Left ventricle myocardium inferior (tissue), 1 donor: ENCODE data around the gene TMEM200C. TPM values are rescaled to one million over a fixed set of nuclear protein-coding genes. Genes with fewer than 3 reads are reported as not detected.

Source experiments
- DNase-seq: peaks from one replicate; pipeline ENCODE4 v3.0.0-alpha.2; 2020
- H3K27ac ChIP-seq: fragments of 200-600 bp; replicated peaks from 2 replicates; pipeline ENCODE4 v1.8.0; 2021
- H3K27me3 ChIP-seq: fragments of 200-600 bp; 2 replicates; pipeline ENCODE4 v1.8.0; 2021; ENCODE audit warnings: low read depth
- H3K36me3 ChIP-seq: fragments of 200-600 bp; 2 replicates; pipeline ENCODE4 v1.8.0; 2021
- H3K4me1 ChIP-seq: fragments of 200-600 bp; 2 replicates; pipeline ENCODE4 v1.8.0; 2021
- H3K4me3 ChIP-seq: fragments of 200-600 bp; 2 replicates; pipeline ENCODE4 v1.8.0; 2021; ENCODE audit warnings: mild to moderate bottlenecking, moderate library complexity
- H3K9me3 ChIP-seq: fragments of 200-600 bp; replicated peaks from 2 replicates; pipeline ENCODE4 v1.8.0; 2021
- CTCF ChIP-seq: fragments of 200-600 bp; IDR thresholded peaks from 2 replicates; pipeline ENCODE4 v1.8.0; 2021; ENCODE audit warnings: antibody characterized with exemption, mild to moderate bottlenecking, borderline replicate concordance
- intact Hi-C: fragments of 100-400 bp; cut with micrococcal nuclease; formaldehyde crosslinking; loops from one replicate; pipeline ENCODE4 v1.11.0; 2022
- total RNA-seq: library from RNA; stranded (reverse); fragmentation: NEBNext Ultra II Directional; extraction: Animal tissue kit (Norgen Biotek cat#: 25700); gene quantifications from one replicate; pipeline ENCODE4 v1.2.1, GENCODE V29; 2021
- donor health status: DM: no; HTN: yes; CAD: no; lungs with severe emphysema.

The TMEM200C gene
- total RNA-seq, 1 donor from 2014 or later = 0.96 TPM

GRCh38 chr18:5914951-5915350 lies 19.6 kb upstream of the TMEM200C start:
- H3K9me3 ChIP-seq = no peaks in the 10 kb centered on the region
- H3K27ac ChIP-seq = no peak overlapping the region
- intact Hi-C loops = no loop called here
- H3K36me3 ChIP-seq = no peaks in the 10 kb centered on the region
- DNase-seq = no peak
- no peak overlapping the region for H3K4me3 ChIP-seq
- peaks cover 62% of the 10 kb centered on the region for H3K27me3 ChIP-seq
- H3K4me1 ChIP-seq = no peaks in the 10 kb centered on the region
- no peak for TF ChIP-seq CTCF

- Histone ChIP-seq H3K27ac (no peak overlapping the region), H3K27me3 (peaks cover 53% of the 10 kb centered on the region), H3K9me3 (no peaks in the 10 kb centered on the region), H3K4me1 (no peaks in the 10 kb centered on the region), H3K36me3 (no peaks in the 10 kb centered on the region), H3K4me3 (no peak overlapping the region)
- intact Hi-C loops = no loop called here
- DNase-seq = no peak
- TF ChIP-seq CTCF = no peak
Measured at GRCh38 chr18:5914016-5914415, 18.7 kb upstream of the TMEM200C start.

- Histone ChIP-seq H3K4me1 (no peaks in the 10 kb centered on the region), H3K4me3 (no peak overlapping the region), H3K27ac (no peak overlapping the region), H3K36me3 (no peaks in the 10 kb centered on the region), H3K9me3 (no peaks in the 10 kb centered on the region), H3K27me3 (peaks cover 41% of the 10 kb centered on the region)
- DNase-seq = no peak
- intact Hi-C loops = no loop called here
- no peak for TF ChIP-seq CTCF
Measured at GRCh38 chr18:5912566-5912965, 17.2 kb upstream of the TMEM200C start.

GRCh38 chr18:5909125-5909524 lies 13.8 kb upstream of the TMEM200C start:
- no peak for DNase-seq
- H3K9me3 ChIP-seq = no peaks in the 10 kb centered on the region
- peaks cover 38% of the 10 kb centered on the region for H3K27me3 ChIP-seq
- no peaks in the 10 kb centered on the region for H3K4me1 ChIP-seq
- intact Hi-C loops = no loop called here
- H3K36me3 ChIP-seq = no peaks in the 10 kb centered on the region
- no peak overlapping the region for H3K27ac ChIP-seq
- TF ChIP-seq CTCF = no peak
- H3K4me3 ChIP-seq = no peak overlapping the region

GRCh38 chr18:5903386-5903785 lies 8.1 kb upstream of the TMEM200C start:
- no peaks in the 10 kb centered on the region for H3K9me3 ChIP-seq
- DNase-seq = no peak
- TF ChIP-seq CTCF = no peak
- no peaks in the 10 kb centered on the region for H3K4me1 ChIP-seq
- intact Hi-C loops = no loop called here
- H3K36me3 ChIP-seq = no peaks in the 10 kb centered on the region
- H3K4me3 ChIP-seq = no peak overlapping the region
- H3K27ac ChIP-seq = no peak overlapping the region
- H3K27me3 ChIP-seq = peaks cover 70% of the 10 kb centered on the region

GRCh38 chr18:5900262-5900661 lies 4.9 kb upstream of the TMEM200C start:
- Histone ChIP-seq H3K4me3 (no peak overlapping the region), H3K27ac (no peak overlapping the region), H3K4me1 (peaks cover 10% of the 10 kb centered on the region), H3K27me3 (peaks cover 83% of the 10 kb centered on the region), H3K9me3 (no peaks in the 10 kb centered on the region), H3K36me3 (no peaks in the 10 kb centered on the region)
- TF ChIP-seq CTCF = no peak
- intact Hi-C loops = no loop called here
- DNase-seq = no peak
